Measurements from ENCODE around the gene PSMD14.
A peak's percentile ranks its signal among the peaks of the same experiment; 100 is the strongest.

The PSMD14 gene

GRCh38 chr2:161283926-161284325, 24.3 kb upstream of the PSMD14 start:
- TF ChIP-seq CTCF (conservative IDR thresholded peaks at IDR 0.05; ENCODE audit: low read length) = no peak
- peak; percentile 40 for DNase-seq (ENCODE audit: low read depth)
- no peak overlapping the region for H3K4me3 ChIP-seq (ENCODE audit: low read length)

GRCh38 chr2:161303535-161304050, 4.6 kb upstream of the PSMD14 start:
- TF ChIP-seq CTCF (conservative IDR thresholded peaks at IDR 0.05; ENCODE audit: low read length) = no peak
- DNase-seq (ENCODE audit: low read depth) = no peak
- no peak overlapping the region for H3K4me3 ChIP-seq (ENCODE audit: low read length)

- TF ChIP-seq CTCF (conservative IDR thresholded peaks at IDR 0.05; ENCODE audit: low read length) = no peak
- no peak overlapping the region for H3K4me3 ChIP-seq (ENCODE audit: low read length)
- no peak for DNase-seq (ENCODE audit: low read depth)
Observed at GRCh38 chr2:161306919-161307318, 1.3 kb upstream of the PSMD14 start.

GRCh38 chr2:161307676-161308075, 549 bp upstream of the PSMD14 start:
- DNase-seq (ENCODE audit: low read depth) = no peak
- H3K4me3 ChIP-seq (ENCODE audit: low read length) = peak overlapping the region; percentile 75
- no peak for TF ChIP-seq CTCF (conservative IDR thresholded peaks at IDR 0.05; ENCODE audit: low read length)

- no peak overlapping the region for H3K4me3 ChIP-seq (ENCODE audit: low read length)
- DNase-seq (ENCODE audit: low read depth) = peak; percentile 16
- no peak for TF ChIP-seq CTCF (conservative IDR thresholded peaks at IDR 0.05; ENCODE audit: low read length)
Observed at GRCh38 chr2:161312996-161313395, 4.8 kb downstream of the PSMD14 start.

GRCh38 chr2:161315380-161315779, 7.2 kb downstream of the PSMD14 start:
- no peak overlapping the region for H3K4me3 ChIP-seq (ENCODE audit: low read length)
- DNase-seq (ENCODE audit: low read depth) = no peak
- no peak for TF ChIP-seq CTCF (conservative IDR thresholded peaks at IDR 0.05; ENCODE audit: low read length)

GRCh38 chr2:161316701-161317100, 8.5 kb downstream of the PSMD14 start:
- H3K4me3 ChIP-seq (ENCODE audit: low read length) = no peak overlapping the region
- peak; percentile 25 for DNase-seq (ENCODE audit: low read depth)
- no peak for TF ChIP-seq CTCF (conservative IDR thresholded peaks at IDR 0.05; ENCODE audit: low read length)
